ENCODE data around the gene ANKRD31.
"Not testable (repeated sequence)": the region's sequence is repeated elsewhere in the genome, so short reads cannot be mapped to it uniquely, and the experiment has no call there.

ANKRD31 gene, protein sequence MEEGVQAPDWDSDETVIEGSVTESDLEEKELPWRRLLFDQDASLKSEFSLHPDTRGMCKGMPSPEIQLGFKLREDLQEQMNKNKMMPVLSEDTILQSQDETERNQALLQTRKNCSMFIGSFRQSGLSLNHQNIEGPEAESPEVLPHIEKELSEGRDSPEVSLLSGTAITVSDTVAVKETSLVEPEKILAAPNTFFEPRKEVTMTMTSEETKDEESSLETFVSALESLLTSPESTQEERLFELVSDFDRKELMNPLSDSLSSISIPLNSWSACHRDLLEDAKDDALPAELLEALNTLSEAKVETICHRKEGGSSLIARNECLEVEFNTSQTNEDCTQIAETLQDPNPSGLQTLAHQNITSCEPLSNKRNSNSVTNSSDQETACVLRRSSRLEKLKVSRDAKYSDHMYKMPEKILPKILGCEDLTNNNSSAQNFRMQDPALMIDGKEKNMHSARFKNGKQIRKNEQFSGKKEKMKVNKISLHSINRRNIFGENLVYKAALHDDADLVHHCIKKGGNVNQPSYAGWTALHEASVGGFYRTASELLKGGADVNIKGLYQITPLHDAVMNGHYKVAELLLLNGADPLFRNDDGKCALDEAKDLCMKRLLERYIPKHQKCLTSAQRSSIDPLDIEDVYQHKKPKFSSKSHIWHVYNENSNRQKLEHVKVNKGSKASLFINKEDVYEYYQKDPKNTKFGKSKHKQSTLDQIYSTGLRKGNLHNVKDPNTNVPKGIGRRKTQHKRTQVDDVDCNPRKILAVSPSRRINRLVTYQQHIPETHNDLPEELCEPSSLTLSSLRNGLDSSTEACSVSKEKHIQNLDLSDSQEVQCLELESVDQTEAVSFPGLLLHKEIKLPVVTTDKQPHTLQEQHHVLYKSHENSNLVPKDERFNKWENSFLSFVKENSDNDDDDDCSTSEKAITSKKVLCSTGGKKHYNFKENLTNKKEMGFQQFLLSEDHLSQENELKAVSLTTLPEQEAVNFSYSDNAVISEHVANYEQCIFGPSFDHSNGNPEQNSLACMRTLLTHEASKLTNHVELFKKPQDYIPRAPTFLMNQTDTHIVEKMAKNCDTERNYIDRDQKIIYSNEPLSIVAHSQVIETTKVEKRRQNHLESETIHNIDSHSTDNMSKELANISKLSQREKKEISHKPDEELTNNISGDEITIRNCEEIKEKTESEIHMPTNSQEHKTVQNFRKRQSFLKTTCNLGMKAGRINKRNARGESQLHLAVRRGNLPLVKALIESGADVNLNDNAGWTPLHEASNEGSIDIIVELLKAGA (N-terminal part only)

GRCh38 chr5:75236322-75237316 is at the start of gene ANKRD31:
ANKRD31 (minus strand) TSS chr5:75236878; CDS start chr5:75236686, 192 bp downstream.
- peak; percentile 89 to 90 for DNase-seq

DNA sequence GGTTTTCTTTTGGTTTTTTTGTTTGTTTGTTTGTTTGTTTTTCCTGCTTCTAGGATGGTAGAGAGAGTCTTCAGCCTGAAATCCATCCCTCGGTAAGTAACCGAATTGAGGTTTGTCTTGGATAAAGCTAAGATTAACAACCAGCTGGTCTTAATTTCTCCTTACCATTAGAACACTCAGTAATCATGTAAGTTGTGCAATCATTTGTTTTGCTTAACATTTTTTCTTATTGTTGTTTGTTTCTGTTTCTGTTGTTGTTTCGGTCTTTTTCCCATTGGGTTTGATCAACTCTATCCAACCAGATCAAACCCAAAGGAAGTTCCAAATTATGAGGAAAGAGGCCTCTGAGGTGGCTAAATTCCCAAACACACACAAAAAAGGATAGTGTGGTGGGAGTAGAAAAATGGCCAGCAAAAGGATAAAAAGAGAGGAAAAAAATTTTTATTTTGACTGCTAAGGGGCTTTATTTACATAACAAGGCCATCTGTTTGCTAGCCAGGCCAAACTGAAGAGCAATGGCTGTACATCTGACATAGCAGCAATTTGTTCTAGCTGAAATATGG is 49.6 kb upstream of the ANKRD31 start:
- DNase-seq = no peak

GRCh38 chr5:75282581-75282980 is 45.9 kb upstream of the ANKRD31 start:
- no peak for DNase-seq

GRCh38 chr5:75281716-75282465 is 45.2 kb upstream of the ANKRD31 start:
- no peak for DNase-seq

DNA sequence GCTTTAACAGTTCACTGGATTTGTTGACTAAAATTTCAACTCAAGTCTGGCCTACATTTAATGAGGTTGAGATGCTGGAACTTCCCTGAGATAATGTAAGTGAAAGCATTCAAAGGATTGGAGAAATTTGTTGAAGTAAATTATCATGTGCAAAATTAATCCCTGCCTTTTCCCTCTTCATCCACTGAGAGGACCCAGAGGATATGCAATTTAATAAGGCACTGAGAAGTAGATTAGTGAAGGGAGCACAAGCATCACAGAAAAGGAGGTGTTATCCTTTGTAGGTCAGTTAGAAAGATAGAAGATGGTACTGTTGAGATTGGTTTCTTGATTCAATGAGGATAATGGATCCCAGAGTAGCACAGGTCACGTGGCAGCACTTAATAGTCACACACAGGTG is 42.6 kb upstream of the ANKRD31 start:
- no peak for DNase-seq

- no peak for DNase-seq
These were observed 40.8 kb upstream of the ANKRD31 start for GRCh38 chr5:75277463-75277862.

GRCh38 chr5:75275756-75276155 is 39.1 kb upstream of the ANKRD31 start:
- no peak for DNase-seq

DNA sequence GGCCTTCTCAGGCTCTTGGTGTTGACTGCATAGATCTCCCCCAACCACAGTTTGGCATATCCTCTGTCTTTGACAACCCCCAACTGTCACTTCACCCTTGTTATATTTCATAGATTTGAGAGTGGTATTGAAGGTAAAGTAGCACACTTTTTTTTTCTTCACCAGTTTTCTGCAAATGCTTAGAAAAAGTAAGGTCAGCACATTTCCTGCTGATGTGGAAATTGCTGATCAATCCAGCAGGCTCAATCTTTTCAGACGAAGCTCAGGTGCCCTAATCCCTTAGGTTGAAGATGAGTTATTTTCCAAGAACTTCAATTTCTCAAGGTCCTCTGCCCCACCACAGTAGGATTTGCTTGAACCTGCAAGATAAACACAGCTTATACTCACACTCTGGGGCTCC is 38.5 kb upstream of the ANKRD31 start:
- no peak for DNase-seq

DNA sequence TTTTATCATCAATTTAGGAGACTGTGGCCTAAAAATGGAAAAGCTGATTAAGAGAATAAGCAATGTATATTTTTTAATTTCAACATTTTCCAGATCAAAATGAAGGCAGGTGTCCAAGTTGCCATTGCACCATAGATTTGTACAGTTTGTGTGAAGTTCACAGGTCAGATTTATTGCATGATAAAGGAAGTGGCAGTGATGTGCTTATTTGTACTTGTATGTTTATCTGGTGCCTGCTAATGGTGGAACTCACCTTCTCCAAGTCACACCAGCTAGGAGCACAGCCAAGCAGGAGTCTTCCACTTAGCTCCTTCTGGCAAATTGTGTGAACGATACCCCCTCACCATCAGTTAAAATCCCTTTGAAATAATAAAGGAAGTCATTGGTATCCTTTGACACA is 37.8 kb upstream of the ANKRD31 start:
- DNase-seq = no peak

- DNase-seq = not testable (repeated sequence)
These were observed 33.9 kb upstream of the ANKRD31 start for GRCh38 chr5:75270605-75271004.

DNA sequence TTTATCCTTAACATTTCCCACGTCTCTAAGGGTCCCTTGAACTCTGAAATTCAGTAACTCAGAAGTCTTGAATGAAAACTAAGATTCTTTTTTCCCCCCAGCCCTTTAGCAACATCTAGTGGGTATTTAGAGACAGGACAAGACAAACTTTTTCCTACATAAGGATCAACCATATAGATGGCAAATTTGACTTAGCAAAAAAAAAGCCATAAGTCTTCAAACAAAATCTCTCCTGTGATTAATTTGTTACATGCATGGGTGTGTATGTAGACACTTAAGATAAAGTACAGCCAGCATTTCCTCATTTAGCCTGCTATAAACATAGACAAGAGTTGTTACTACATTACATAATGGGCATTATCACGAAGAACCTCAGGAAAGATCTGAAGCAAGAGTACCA is 29.1 kb upstream of the ANKRD31 start:
- DNase-seq = peak in 1 of 2 donors; percentile 48

GRCh38 chr5:75262271-75262670 is 25.6 kb upstream of the ANKRD31 start:
- no peak for DNase-seq

DNA sequence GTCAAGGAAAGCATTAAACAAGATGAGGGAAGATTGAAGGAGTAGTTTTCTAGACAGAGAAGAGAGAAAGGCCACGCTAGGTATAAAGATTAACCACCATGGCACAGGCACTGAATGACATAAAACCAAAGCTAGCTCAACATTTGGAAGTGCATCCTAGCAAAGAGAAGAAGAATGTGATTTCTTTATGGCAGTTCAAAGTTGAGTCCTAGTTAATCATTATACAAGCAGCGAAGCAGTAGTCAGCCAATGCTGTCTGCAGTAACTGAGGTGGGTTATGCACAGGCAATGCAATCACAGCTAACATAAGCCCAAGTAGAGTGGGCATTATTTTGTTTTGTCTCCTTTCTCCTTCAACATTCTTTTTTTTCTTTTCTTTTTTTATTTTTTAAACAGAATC is 24.0 kb upstream of the ANKRD31 start:
- DNase-seq = no peak

DNA sequence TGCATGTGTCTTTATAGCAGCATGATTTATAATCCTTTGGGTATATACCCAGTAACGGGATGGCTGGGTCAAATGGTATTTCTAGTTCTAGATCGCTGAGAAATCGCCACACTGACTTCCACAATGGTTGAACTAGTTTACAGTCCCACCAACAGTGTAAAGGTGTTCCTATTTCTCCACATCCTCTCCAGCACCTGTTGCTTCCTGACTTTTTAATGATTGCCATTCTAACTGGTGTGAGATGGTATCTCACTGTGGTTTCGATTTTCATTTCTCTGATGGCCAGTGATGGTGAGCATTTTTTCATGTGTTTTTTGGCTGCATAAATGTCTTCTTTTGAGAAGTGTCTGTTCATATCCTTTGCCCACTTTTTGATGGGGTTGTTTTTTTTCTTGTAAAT is 13.8 kb upstream of the ANKRD31 start:
- DNase-seq = not testable (repeated sequence)

- DNase-seq = no peak
These were observed 8.3 kb upstream of the ANKRD31 start for GRCh38 chr5:75245023-75245422.

GRCh38 chr5:75243510-75243909 is 6.8 kb upstream of the ANKRD31 start:
- no peak for DNase-seq

GRCh38 chr5:75243100-75243499 is 6.4 kb upstream of the ANKRD31 start:
- no peak for DNase-seq

DNA sequence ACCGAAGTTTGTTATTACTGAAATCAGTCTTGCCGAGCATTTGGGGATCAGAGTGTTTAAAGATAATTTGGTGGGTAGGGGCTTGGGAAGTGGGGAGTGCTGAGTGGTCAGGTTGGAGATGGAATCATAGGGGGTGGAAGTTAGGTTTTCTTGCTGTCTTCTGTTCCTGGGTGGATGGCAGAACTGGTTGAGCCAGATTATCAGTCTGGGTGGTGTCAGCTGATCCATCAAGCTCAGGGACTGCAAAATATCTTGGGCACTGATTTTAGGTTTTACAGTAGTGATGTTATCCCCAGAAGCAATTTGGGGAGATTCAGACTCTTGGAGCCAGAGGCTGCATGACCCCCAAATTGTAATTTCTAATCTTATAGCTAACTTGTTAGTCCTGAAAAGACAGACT is 5.4 kb upstream of the ANKRD31 start:
- DNase-seq = no peak

GRCh38 chr5:75239681-75240080 is 3.0 kb upstream of the ANKRD31 start:
- DNase-seq = no peak

- no peak for DNase-seq
These were observed 967 bp downstream of the ANKRD31 start for GRCh38 chr5:75235711-75236110.

DNA sequence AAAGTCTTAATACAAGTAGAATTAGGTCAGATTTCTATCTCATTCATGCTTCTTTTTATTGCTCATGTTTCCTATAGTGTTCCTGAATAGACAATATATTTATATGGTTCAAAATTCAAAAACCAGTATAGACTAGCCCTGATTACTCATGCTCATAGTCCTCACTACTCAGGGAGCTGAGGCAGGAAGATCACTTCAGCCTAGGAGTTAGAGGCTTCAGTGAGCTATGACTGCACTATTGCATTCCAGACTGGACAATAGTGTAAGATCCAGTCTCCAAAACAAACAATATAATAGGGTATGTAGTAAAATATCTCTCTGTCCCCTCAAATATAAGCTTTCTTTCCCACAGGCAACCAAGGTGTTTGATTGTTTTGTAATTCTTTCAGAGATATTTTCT is 2.4 kb downstream of the ANKRD31 start:
- no peak for DNase-seq
